8988T (cell line): ENCODE data around the gene THBS1.
A peak's percentile ranks its signal among the peaks of the same experiment; 100 is the strongest.

Experiments
- DNase-seq: peaks from one replicate; pipeline ENCODE4 v3.0.0; 2011

Gene THBS1

DNA sequence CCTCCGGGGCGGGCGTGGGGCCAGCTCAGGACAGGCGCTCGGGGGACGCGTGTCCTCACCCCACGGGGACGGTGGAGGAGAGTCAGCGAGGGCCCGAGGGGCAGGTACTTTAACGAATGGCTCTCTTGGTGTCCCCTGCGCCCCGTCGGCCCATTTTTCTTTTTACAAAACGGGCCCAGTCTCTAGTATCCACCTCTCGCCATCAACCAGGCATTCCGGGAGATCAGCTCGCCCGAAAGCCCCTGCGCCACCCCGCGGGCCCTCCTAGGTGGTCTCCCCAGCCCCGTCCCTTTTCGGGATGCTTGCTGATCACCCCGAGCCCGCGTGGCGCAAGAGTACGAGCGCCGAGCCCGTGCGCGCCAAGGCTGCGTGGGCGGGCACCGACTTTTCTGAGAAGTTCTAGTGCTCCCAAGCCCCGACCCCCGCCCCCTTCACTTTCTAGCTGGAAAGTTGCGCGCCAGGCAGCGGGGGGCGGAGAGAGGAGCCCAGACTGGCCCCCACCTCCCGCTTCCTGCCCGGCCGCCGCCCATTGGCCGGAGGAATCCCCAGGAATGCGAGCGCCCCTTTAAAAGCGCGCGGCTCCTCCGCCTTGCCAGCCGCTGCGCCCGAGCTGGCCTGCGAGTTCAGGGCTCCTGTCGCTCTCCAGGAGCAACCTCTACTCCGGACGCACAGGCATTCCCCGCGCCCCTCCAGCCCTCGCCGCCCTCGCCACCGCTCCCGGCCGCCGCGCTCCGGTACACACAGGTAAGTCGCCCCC, at the start of gene THBS1:
Gene THBS1 (plus strand): TSS at position 595 of the 757 bp plus-strand sequence. CDS start 779 bp downstream, outside the sequence.
- peak; percentile 30 for DNase-seq

DNA sequence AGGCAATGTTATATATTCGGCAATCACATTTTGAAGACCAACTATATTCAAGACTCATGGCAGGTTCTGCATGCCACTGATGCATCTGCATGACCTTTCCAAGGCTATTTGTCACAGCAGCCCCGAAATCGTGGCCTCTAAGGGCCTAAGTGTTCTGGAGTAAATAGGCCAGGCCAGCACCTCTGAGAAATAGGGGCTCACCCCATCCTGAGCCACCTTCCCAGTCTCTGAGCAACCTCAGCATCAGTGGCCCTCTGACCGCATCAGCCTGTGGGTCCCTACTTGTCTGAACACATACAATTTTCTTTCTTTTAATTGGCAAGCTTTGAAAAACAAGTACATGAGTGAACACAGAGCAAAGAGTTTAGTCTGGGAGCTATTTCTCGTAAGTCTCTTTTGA, 45.9 kb upstream of the THBS1 start:
- DNase-seq = no peak

DNA sequence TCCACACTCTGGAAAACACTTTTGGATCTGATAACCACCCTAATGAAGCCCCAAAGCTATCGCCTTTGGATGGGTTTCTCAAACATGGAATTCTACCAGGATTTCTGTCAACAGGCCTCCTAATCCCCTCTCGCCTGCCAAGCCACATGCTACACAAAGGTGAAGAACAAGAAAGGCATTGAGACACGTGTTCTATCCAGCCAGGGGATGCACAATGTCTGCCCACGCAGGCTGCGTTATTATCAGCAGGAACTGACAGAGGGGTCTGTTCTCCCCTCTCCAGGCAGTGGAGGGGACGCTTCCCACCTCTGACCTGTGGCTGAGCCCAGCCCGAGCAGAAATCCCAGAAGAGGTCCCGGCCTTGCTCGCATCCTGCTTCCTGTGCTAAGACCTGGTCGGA, 45.4 kb upstream of the THBS1 start:
- no peak for DNase-seq

DNA sequence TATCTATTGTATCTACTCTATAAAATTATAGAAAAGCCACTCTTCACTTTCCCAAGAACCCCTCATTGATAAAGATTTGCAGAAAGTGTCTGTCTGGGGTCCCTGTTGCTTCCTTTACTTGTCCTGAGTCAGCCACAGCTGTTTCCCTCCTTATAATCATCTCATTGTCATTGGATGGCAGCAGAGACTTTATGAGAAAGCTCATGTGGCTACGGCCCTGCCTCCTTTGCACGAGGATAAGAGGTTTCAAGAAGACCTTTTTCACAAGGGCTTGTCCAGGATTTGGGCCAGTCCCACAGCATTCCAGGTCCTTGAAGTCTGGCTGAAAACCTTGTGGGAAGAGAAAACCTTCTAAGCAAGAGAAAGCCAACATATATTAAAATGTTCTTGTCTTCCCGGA, 41.9 kb upstream of the THBS1 start:
- no peak for DNase-seq

DNA sequence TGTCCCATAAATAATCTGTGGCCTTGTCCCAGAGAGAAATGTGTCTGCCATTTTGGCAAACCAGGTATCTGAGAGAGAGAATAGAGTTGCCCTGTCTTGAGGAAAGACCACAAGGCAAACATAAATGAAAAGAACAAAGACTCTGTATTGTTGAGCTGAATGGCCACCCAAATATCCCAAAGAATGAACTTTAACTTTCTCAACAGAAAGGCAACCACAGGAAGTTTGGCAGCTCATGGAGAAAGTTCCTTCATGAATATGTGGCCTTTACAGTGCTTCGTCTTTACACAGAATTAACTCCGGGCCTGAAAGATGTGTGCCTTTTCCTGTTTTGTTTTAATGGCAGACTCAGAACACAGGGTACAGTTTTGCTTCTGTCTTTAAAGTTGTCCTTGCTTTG, 41.4 kb upstream of the THBS1 start:
- no peak for DNase-seq

DNA sequence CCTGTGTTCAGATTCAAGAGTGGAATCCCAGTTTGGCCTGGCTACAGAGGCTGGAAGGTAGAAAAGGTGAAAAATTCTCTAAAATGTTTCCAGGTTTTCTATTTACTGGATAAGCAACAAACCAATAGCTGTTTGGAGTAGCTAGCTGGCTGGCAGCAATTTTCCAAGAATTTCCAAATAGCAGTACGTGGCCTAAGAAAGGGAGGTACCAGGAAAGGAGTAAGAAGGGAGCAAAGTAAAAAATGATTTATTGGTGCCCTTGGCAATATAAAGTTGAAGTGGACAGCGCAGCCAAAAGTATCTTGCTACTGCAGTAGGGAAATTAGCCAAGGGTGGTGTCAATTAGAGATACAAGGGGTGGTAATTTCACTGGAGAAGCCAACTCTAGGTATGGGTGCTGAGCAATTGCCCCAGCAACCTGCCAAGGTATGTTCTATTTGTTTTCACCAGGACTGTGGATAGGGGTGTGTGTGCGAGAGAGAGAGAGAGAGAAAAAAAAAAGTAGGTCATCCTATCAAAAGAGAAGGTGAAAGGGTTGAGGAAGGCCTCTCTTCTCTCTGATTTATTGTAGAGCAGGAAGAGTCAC, 40.8 kb upstream of the THBS1 start:
- DNase-seq = no peak

DNA sequence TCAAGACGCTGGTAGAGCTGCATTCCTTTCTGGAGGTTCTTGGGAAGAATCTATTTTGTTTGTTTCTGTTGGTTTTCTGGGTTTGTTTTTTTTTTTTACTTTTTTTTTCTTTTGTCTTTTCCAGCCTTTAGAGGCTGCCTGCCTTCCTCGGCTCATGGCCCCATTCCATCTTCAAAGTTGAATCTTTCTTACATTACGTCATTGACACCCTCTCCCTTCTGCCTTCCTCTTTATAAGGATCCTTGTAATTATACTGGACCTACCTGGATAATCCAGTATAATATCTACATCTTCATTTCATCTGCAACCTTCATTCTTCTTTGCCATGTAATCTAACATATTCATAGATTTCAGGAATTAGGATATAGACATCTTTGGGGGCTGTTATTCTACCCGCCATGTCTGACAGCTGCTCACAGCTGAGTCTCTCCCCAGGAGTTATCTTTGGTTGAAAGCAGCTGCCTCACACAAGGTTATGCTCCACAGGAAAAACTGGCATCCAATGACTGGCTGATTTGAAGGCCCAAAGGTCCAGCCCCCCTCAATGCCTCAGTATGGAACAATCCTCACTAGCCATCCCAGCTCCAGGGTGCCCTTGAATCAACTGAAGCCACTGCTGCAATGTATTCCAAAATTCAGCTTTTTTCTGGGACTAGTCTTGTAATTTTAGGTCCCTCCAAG, 38.4 kb upstream of the THBS1 start:
- no peak for DNase-seq

DNA sequence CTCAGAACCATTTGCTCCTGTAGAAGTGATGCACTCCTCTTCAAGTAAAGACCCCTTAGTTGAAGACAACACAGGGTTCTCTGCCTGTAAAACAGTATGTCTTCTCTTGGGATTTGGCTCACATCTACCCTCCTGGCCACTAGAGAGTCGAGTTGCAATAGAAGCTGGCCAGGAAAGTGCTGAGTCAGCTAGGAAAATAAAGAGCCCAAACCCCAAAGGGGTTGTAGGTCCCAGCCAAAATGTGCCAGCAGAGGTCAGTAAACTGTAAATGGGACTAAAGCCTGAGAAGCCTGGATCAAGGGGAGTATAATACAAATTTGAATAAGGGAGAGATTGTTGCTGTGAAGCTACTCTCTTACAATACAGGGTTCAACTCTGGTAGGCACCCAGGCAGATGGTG, 37.2 kb upstream of the THBS1 start:
- DNase-seq = no peak

DNA sequence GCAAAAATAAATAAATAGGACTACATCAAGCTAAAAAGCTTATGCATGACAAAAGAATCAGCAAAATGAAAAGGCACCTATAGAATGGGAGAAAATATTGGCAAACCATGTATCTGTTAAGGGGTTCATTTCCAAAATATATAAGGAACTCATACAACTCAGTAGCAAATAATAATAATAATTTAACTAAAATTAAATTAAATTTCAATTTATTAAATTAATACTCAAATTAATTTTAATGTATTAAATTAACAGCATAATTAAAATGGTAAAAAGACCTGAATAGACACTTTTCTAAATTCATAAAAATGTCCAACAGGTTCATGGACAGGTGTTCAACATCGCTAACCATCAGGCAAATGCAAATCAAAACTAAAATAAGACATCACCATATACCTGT, 34.0 kb upstream of the THBS1 start:
- DNase-seq = no peak

DNA sequence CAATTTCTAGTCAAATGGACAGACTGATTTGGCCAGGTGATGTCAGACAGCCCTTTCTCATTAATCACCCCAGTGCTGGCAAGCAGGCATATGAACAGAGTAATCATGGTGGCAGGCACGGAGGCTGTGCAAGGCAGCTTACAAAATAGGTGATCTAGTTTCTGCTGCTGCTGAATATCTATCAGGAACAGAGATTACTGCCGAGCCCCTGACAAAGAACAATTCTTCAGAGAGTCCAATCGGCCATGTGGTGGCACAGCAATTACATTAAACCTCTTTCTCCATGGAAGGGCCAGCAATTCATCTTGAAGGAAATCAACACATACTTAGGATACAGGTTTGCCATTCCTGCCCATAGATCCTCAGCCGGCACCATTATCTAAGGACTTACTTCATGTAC, 32.3 kb upstream of the THBS1 start:
- DNase-seq = no peak

DNA sequence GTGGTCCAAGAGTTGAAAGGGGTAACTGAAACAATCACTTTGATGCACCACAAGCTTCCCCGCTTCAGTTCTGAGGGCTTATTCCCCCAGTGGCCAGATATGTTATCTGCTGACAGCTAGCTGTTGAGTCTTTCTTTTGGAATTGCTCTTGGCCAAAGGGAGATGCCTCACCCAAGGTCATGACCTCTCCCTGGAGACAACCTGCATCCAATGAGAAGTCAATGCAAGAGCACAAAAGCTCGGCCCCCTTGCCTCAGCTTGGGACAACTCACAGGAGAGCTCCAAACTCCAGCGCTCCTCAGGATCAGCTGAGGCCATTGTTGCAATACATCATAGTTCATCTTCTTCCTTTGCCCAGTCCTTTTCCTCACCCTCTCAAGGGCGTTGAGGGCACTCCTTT, 31.0 kb upstream of the THBS1 start:
- no peak for DNase-seq

DNA sequence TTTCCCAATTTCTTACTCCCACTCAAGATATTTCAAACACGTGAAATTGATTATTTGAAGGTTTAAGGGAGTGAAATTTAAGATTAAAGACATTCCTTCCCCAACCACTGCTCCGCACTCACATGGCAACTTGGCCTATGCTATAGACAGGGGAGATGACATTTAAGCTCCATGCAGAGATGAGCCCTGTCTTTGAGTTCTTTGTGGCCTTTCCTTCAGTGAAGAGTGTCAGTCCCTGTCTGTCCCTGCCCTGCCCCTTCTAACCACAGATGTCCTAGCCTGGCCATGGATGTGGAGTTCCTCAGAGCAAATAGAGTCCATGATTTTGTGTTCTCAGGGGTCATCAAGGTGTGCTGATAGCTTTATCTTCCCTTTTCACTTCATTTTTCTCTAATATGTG, 29.4 kb upstream of the THBS1 start:
- DNase-seq = no peak

DNA sequence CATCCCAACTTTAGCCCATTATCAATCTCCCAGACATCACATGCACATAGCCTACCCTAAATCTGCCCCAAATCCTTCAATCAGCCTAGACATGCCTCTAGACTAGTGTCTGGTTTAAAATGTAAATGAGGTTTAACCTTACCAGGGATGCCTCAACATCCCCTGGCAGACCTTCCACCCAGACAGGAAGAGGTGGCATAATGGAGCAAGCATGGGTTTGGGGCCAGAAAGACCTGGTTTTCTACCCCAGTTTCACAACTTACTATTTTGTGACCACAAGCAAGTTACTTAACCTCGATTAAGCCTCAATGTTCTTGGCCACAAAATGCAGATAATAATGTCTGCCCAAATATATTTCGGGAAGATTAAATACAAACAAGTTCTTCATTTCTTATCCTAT, 28.3 kb upstream of the THBS1 start:
- no peak for DNase-seq

DNA sequence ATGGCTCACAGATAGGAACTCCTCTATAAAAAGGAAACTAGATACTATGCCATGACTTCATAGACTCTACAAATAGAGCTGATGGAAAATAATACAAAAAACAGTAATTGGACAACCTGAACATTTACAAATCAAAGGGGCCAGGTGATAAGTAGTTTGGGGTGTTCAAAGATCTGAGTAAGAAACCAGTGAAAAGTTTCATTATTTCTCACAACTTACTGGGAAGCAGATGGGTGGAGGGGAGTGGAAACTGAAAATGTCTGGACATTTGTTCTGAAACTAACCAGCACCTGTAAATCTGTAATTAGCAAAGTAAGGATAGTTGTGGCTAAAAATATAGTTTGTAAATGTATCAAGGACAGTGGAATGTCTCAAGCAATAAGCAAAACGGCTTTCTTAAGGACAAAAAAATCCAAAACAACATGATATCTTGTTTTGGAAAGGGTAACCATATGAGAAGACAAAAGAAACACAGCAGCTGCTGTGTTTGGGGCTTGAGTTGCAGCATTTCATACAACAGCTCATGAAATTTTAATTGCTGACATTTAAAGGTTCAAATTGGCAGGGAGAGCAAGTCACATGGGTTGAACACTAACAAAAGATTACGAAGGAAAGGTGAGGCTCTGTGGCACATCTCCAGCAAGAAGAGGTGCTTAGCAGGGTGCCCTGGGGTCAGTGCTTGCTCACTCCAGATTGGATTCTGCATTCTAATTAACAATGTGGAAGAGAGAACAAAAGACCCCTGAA, 26.8 kb upstream of the THBS1 start:
- DNase-seq = no peak

DNA sequence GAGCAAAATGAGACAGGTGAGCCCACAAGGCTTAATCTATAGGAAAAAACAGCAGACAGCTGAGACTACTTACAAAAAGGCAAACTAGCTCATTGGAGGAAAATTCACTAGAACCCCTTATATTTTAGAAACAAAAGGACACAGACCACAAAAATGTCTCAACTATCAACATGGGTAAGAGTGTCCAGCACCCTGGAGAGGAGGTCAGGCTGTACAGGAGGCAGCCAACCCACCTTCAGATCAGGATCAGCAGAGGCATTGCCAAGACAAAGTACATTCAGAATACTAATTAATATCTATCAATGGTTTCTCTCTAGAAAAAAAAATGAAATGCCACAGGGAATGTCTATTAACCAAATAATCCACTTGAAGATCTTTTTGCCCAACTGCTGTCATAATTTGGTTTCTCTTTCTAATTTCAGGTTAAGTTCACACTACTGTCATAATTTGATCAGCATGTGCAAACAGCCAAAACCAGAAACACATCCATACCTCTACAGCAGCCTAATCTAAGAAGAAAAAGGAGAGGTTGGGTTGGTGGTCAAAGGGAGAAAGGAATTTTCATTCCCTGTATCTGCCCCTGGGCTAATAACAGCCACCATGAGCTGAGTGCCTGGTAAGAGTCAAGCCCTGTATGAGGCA, 26.0 kb upstream of the THBS1 start:
- no peak for DNase-seq

DNA sequence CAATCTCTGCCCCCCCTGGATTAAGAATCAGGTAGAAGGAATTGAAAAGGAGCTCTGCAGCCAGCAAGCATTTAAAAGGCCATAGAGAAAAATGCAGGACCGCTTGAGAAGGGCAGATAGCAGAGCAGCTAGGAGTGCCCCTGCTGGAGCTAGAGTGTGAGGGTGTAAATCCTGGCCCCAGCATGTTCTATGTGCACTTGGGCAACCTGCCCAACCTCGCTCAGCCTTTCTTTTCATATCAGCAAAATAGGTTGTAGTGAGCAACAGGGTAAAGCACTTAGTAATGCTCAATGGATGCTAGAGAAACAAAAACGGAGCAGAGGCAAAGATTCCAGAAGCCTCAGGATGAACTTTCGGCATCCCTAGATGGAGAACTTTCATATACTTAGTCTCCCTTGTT, 25.0 kb upstream of the THBS1 start:
- no peak for DNase-seq

DNA sequence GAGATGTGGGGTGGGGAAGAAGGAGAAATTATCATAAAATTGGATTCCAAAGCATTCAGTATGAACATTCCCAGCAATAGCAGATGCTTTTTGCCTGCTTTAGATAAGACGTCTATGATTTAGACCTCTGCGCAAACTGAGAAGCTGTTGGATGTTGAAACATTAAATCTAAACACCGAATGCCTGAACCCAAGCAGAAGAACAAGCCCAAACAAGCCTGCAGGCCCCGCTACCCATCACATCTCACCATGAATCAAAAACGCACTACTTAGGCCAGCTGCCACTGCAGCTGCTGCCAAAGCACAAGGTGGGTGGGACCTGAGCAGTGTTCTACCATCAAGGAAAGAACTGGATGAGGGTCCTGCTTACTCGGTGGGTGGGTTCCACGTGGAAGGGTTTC, 24.4 kb upstream of the THBS1 start:
- no peak for DNase-seq

DNA sequence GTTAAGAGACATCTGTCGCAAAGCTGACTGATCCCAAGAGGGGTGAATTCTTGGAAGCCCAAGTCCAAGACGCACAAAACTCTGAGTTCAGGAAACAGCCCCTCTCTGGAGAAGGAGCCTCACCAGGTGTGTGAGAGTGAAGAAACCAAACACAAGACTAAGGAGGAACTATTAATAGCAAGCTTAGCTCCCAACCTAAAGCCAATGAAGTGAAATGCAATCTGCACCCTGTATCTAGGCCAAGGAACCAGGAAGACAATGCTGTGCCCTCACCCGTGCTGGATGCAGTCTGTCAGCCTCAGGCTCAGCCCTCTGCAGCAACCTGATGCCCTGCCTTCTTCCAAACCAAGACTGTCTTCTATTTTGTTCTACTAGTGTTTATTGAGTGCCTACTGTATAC, 22.5 kb upstream of the THBS1 start:
- DNase-seq = no peak

DNA sequence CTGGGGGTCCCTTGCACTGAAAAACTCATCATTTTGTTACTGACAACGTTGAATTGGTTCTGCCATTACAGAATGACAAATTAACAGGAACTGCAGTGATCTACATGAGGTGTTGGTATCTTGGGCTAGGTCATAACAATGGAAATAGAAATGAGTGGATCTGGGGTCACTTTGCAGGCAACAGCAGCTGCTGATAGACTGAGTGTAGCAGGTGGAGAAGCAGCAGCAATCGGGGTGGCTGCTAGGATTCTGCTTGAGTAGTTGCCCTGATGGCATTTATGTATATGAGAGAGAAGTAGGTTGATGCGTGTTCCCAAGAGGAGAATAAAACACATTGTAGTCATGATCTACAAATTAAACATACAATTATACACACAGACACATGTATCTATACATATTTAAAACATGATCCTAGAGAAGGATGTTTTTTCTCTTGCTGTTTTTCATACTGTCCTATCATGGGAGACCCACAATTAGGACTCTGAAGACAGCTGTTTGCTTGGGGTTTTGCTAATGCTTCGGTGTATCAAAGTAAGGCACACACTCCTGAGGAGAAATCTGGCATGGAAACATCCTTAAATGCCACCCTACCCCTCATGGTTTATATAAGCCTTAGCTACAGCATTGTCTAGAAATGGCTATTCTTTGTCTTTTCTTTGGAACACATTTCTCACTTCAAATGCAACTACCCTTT, 15.8 kb upstream of the THBS1 start:
- no peak for DNase-seq

DNA sequence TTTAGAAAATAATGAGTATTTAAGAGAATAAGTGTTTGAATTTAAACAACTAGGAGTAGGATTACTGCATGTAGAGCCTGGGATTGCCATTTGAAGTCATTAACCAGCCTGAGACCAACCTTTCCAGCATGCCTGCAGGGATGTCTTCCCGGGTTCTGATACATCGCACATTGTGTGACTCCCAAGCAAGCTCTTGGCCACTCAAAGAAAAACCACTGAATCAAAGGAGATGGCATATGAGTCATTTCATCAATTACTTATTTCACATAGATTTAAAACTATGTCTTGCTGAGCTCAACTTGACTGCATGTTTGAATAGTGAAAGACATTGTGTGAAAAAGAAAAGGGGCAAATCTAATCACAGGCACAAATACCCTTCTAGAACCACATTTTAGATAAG, 15.0 kb upstream of the THBS1 start:
- DNase-seq = no peak

DNA sequence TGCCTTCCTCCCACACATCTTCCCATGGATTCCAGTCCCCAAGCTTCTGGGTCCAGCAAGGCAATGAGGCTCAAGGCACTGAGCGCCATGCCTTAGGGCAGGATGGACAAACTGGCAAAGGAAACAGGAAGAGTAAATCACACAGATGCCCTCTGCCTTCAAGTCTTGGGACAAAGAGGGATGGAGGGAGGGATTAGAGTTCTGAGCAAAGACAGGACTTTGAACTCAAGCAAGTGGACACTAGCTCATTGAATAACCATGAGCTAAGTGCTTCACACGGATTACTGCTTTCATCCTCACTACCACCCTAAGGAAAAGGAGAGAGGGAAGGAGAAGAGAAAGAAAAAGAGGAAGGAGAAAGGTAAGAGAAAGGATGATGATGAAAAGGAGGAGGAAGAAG, 7.6 kb upstream of the THBS1 start:
- DNase-seq = no peak

DNA sequence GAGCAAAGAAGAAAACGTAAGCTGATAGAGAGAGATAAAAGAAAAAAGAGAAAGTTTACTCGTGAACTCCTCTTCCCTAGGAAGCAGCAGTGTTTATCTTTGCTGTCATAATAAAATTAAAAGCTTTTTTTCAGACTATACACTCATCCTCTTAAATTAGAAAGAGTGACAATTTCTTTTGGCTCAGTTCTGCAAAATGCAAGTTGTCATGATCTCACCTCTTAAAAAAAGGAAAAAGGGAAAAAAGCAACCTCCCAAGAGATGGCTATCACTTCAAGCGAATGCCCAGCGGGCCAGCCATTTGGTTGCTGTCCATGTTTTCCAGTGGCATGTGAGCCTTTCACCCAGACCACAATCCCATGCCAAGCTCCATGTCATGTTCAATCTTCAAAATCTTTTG, 7.0 kb upstream of the THBS1 start:
- no peak for DNase-seq

DNA sequence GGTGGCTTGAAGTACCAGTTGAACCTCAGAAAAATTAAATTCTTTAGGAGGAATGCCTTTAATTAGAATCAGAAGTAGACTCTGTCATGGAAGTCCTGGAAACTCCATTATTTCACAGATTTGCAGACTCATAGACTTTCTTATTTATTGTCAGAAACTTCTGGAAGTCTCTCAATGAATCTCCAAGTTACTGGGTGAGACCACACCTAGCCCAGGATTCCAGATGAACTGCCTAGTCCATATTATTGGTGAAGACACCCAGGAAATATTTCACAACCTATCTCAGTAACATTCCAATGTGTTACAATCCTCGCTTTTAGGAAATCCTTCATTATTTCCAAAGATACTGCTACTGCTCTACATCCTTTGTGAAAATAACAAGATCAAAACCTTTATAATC, 6.5 kb upstream of the THBS1 start:
- DNase-seq = no peak
